Measurements from ENCODE around the gene ACP7. TPM values are rescaled to one million over a fixed set of nuclear protein-coding genes. Genes with fewer than 3 reads are reported as not detected.

Gene ACP7
- total RNA-seq, 1 donor = not detected

Other genes starting within 250 kb of the ACP7 start
- 310 TPM for gene HNRNPL, start 234.4 kb upstream of the ACP7 start, total RNA-seq
- 16.2 TPM for gene RINL, start 206.1 kb upstream of the ACP7 start, total RNA-seq
- gene SIRT2, start 184.8 kb upstream of the ACP7 start, total RNA-seq = 59.0 TPM
- gene NFKBIB, start 184.4 kb upstream of the ACP7 start, total RNA-seq = 22.9 TPM
- gene CCER2, start 172.2 kb upstream of the ACP7 start, total RNA-seq = under 0.01 TPM
- gene SARS2, start 153.6 kb upstream of the ACP7 start, total RNA-seq = 37.2 TPM
- 43.9 TPM for gene MRPS12, start 153.4 kb upstream of the ACP7 start, total RNA-seq
- gene FBXO17, start 108.6 kb upstream of the ACP7 start, total RNA-seq = 0.27 TPM
- gene FBXO27, start 51.8 kb upstream of the ACP7 start, total RNA-seq = 0.27 TPM
- gene PAK4, start 41.4 kb downstream of the ACP7 start, total RNA-seq = 7.0 TPM
- gene NCCRP1, start 112.6 kb downstream of the ACP7 start, total RNA-seq = under 0.01 TPM
- not detected for gene SYCN, start 119.9 kb downstream of the ACP7 start, total RNA-seq
- gene IFNL3, start 160.6 kb downstream of the ACP7 start, total RNA-seq = 0.27 TPM
- 0.81 TPM for gene IFNL4, start 164.5 kb downstream of the ACP7 start, total RNA-seq
- not detected for gene IFNL2, start 184.0 kb downstream of the ACP7 start, total RNA-seq
- not detected for gene IFNL1, start 212.0 kb downstream of the ACP7 start, total RNA-seq
- 8.1 TPM for gene LRFN1, start 236.5 kb downstream of the ACP7 start, total RNA-seq

Data from hematopoietic multipotent progenitor cell (in vitro differentiated cells).